Tongue (tissue), 2 donors: ENCODE data around the gene GRPEL2. TPM values are rescaled to one million over a fixed set of nuclear protein-coding genes. Genes with fewer than 3 reads are reported as not detected.
"Not testable (repeated sequence)": the region's sequence is repeated elsewhere in the genome, so short reads cannot be mapped to it uniquely, and the experiment has no call there.

Source experiments
- DNase-seq: peaks from one replicate; pipeline ENCODE4 v3.0.0-alpha.2; 2015
- total RNA-seq: library from RNA; depleted of rRNA; stranded (reverse); fragments of >200 nt; gene quantifications from one replicate; pipeline ENCODE4 v1.2.3, GENCODE V29; 2014

The GRPEL2 gene
- total RNA-seq, 1 donor from 2014 or later, result 19.6 TPM

DNA sequence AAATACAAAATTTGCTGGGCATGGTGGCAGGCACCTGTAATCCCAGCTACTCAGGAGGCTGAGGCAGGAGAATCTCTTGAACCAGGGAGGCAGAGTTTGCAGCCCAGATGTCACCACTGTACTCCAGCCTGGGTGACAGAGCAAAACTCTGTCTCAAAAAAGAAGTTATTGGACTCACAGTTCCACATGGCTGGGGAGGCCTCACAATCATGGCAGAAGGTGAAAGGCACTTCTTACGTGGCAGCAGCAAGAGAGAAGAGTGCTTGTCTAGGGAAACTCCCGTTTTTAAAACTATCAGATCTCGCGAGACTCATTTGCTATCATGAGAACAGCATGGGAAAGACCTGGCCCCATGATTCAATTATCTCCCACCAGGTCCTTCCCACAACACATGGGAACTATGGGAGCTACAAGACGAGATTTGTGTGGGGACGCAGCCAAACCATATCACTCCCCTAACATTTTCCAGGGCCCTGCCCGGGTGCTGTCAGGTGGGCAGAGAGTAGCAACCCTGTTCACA lies 53.5 kb downstream of the GRPEL2 start:
- DNase-seq, result not testable (repeated sequence)

DNA sequence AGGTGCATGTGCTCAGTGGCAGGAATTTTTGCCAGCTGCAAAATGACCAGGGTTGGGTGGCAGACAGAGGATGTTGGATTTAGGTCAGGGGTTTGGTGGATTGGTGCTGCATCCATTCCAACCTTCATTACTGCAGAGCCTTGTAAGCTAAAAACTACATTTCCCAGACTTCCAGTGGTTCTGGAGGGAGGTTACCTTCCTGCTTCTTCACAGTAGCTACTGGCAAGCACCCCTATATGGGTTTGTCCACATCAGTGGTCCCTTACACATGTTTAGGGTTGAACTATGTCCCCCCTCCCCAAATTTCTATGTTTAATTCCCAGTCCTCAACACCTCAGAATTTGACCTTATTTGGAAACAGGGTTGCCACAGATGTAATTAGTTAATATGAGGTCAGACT lies 54.5 kb downstream of the GRPEL2 start:
- no peak for DNase-seq

DNA sequence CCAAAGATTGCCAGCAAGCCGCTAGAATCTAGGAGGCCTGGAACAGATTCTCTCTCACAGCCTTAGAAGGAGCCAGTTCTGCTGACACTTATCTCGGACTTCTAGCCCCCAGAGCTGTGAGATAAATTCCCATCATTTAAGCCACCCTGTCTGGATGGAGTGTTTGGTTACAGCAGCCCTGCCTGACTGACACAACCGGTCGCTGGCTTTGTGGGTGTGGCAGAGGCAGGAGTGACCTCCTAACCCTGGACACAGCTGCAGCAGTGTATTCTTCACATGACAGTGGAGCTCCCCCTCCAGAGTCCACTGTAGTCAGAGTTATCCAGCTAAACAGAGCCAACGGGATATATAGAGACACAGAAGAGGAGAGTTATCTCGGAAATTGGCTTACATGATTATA lies 55.0 kb downstream of the GRPEL2 start:
- peak; percentile 70 for DNase-seq

DNA sequence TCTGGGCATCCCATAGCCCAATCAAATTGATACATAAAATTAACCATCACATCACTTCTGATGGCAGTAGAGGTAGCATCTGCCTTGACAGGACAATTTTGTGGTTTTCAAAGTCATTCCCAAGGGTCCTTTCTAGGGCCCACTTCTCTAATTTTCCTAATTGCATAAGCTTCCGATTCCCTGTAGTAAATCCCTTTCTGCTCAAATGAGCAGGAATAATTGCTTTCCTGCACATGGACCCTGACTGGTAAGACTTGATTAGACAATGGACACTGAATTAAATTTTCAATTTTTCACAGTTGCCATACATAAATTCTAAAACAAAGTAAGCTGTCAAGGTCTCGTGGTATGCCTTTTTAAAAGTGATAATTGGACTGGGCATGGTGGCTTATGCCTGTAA lies 55.8 kb downstream of the GRPEL2 start:
- no peak for DNase-seq

DNA sequence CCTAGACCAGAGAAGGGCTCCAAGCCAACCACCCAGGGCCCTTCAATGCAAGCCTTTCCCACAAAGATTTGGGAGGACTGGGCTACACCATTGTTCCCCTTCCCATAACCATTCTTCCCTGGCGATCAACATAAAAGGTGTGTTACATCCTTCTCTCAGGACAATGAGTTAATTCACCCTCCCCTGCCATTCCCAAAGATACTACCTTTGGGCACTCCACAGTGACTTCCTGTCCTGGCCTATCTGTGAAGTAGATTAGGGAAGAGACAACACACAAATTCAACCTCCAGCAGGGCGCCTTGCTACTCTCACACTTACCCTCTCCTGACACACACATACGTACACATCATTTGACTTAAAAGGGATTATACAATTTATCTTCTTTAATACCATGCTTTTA lies 57.0 kb downstream of the GRPEL2 start:
- no peak for DNase-seq

Other genes with a start within 250 kb of the GRPEL2 start
- 25.4 TPM for gene ABLIM3, start 204.0 kb upstream of the GRPEL2 start, total RNA-seq
- gene AFAP1L1, start 73.6 kb upstream of the GRPEL2 start, total RNA-seq, result 121 TPM
- gene PCYOX1L, start 12.5 kb downstream of the GRPEL2 start, total RNA-seq, result 8.1 TPM
- gene IL17B, start 33.8 kb downstream of the GRPEL2 start, total RNA-seq, result 56.1 TPM
- 340 TPM for gene CSNK1A1, start 205.9 kb downstream of the GRPEL2 start, total RNA-seq
- gene ARHGEF37, start 236.0 kb downstream of the GRPEL2 start, total RNA-seq, result 5.5 TPM